ENCODE data around the gene FLYWCH2.

FLYWCH2 gene

DNA sequence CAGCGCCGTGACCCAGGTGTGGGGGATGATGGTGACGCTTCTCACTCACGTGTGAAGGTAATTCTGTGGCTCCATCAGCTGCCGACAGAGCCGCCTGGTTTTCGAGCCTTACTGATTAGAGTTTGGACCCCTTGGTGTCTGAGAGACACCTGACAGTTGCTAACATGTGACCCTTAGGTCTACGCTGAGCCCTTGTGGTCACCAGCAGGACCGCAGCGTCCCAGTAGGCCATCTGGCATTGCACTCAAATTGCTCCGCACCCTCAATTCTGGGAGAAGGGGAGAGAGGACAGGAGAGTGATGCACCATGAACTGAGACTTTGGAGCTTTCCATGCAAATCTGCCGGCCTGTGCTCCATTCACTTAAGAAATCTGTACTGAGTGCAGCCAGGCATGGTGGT is 31.2 kb downstream of the FLYWCH2 start:
- Histone ChIP-seq H3K9ac (ENCODE audit: low read depth, low read length, poor library complexity) (no peak overlapping the region), H3K4me2 (ENCODE audit: insufficient read depth, low read length, poor library complexity, severe bottlenecking) (no peak overlapping the region), H2BK5ac (ENCODE audit: low read length) (no peak overlapping the region), H2BK15ac (ENCODE audit: low read length) (no peak overlapping the region), H4K91ac (ENCODE audit: low read depth, low read length, poor library complexity) (no peak overlapping the region), H2BK120ac (ENCODE audit: low read depth, low read length) (no peak overlapping the region), H2AK5ac (ENCODE audit: low read depth, low read length) (no peak overlapping the region), H3K4me1 (ENCODE audit: control insufficient read depth in 2 of 2, insufficient read depth in 1 of 2, low read depth in 1 of 2, low read length in 2 of 2) (peaks cover 5 to 7% of the 10 kb centered on the region in 2 donors), H3K79me1 (ENCODE audit: low read depth, low read length) (peaks cover 2% of the 10 kb centered on the region), H3K4me3 (ENCODE audit: low read length in 2 of 2) (peak overlapping the region in 1 of 2 donors; percentile 4), H3K27me3 (ENCODE audit: control insufficient read depth in 3 of 3, insufficient read depth in 3 of 3, low read depth in 1 of 3, low read length in 3 of 3) (peaks cover 0 to 14% (median 2%) of the 10 kb centered on the region in 3 experiments), H3K23ac (ENCODE audit: low read depth, low read length, poor library complexity) (no peak overlapping the region), H3K27ac (replicated peaks; ENCODE audit: low read length) (no peak overlapping the region), H2AFZ (ENCODE audit: low read length) (no peak overlapping the region), H3K14ac (ENCODE audit: low read length) (no peak overlapping the region), H3K4ac (ENCODE audit: low read length) (no peak overlapping the region), H4K8ac (ENCODE audit: low read depth, low read length) (no peak overlapping the region), H3K9me3 (replicated peaks in 1 of 2; ENCODE audit: control insufficient read depth in 2 of 2, insufficient read depth in 1 of 2, low read depth in 1 of 2, low read length in 2 of 2) (peaks cover 0 to 2% of the 10 kb centered on the region in 2 donors), H2BK12ac (ENCODE audit: low read length) (no peak overlapping the region), H3K18ac (ENCODE audit: low read length) (no peak overlapping the region), H3K36me3 (replicated peaks in 1 of 2; ENCODE audit: control insufficient read depth in 2 of 2, insufficient read depth in 2 of 2, low read length in 2 of 2) (peaks cover 0 to 25% of the 10 kb centered on the region in 2 donors)
- DNase-seq (ENCODE audit: low spot score), result no peak
- no CpG with 5 or more reads among the region's 12 CpGs for WGBS, 2 donors (ENCODE audit: extremely low coverage in 2 of 2, insufficient read length in 2 of 2, insufficient replicate concordance in 1 of 2)

GRCh38 chr16:2915196-2915929 is 32.3 kb downstream of the FLYWCH2 start:
- Histone ChIP-seq H3K9ac (ENCODE audit: low read depth, low read length, poor library complexity) (no peak overlapping the region), H2AFZ (ENCODE audit: low read length) (no peak overlapping the region), H3K23ac (ENCODE audit: low read depth, low read length, poor library complexity) (no peak overlapping the region), H2BK120ac (ENCODE audit: low read depth, low read length) (no peak overlapping the region), H3K36me3 (replicated peaks in 1 of 2; ENCODE audit: control insufficient read depth in 2 of 2, insufficient read depth in 2 of 2, low read length in 2 of 2) (peaks cover 0 to 28% of the 10 kb centered on the region in 2 donors), H3K27me3 (ENCODE audit: control insufficient read depth in 3 of 3, insufficient read depth in 3 of 3, low read depth in 1 of 3, low read length in 3 of 3) (peaks cover 0 to 14% (median 2%) of the 10 kb centered on the region in 3 experiments), H2AK5ac (ENCODE audit: low read depth, low read length) (no peak overlapping the region), H4K91ac (ENCODE audit: low read depth, low read length, poor library complexity) (no peak overlapping the region), H3K4me3 (ENCODE audit: low read length in 2 of 2) (no peak overlapping the region), H2BK15ac (ENCODE audit: low read length) (no peak overlapping the region), H3K9me3 (replicated peaks in 1 of 2; ENCODE audit: control insufficient read depth in 2 of 2, insufficient read depth in 1 of 2, low read depth in 1 of 2, low read length in 2 of 2) (peaks cover 0 to 2% of the 10 kb centered on the region in 2 donors), H4K8ac (ENCODE audit: low read depth, low read length) (no peak overlapping the region), H3K4ac (ENCODE audit: low read length) (no peak overlapping the region), H3K27ac (replicated peaks; ENCODE audit: low read length) (no peak overlapping the region), H2BK12ac (ENCODE audit: low read length) (no peak overlapping the region), H3K79me1 (ENCODE audit: low read depth, low read length) (peaks cover 2% of the 10 kb centered on the region), H3K14ac (ENCODE audit: low read length) (no peak overlapping the region), H2BK5ac (ENCODE audit: low read length) (no peak overlapping the region), H3K18ac (ENCODE audit: low read length) (no peak overlapping the region), H3K4me1 (ENCODE audit: control insufficient read depth in 2 of 2, insufficient read depth in 1 of 2, low read depth in 1 of 2, low read length in 2 of 2) (peaks cover 5 to 7% of the 10 kb centered on the region in 2 donors), H3K4me2 (ENCODE audit: insufficient read depth, low read length, poor library complexity, severe bottlenecking) (no peak overlapping the region)
- DNase-seq (ENCODE audit: low spot score), result no peak
- WGBS, 2 donors (ENCODE audit: extremely low coverage in 2 of 2, insufficient read length in 2 of 2, insufficient replicate concordance in 1 of 2), result no CpG with 5 or more reads among the region's 13 CpGs

- H4K8ac ChIP-seq (ENCODE audit: low read depth, low read length), result no peak overlapping the region
- H3K4me3 ChIP-seq (ENCODE audit: low read length in 2 of 2), result no peak overlapping the region
- peaks cover 0 to 28% of the 10 kb centered on the region in 2 donors for H3K36me3 ChIP-seq (replicated peaks in 1 of 2; ENCODE audit: control insufficient read depth in 2 of 2, insufficient read depth in 2 of 2, low read length in 2 of 2)
- no CpG with 5 or more reads among the region's 13 CpGs for WGBS, 2 donors (ENCODE audit: extremely low coverage in 2 of 2, insufficient read length in 2 of 2, insufficient replicate concordance in 1 of 2)
- no peaks in the 10 kb centered on the region for H3K79me1 ChIP-seq (ENCODE audit: low read depth, low read length)
- H3K27ac ChIP-seq (replicated peaks; ENCODE audit: low read length), result no peak overlapping the region
- no peak overlapping the region for H3K4me2 ChIP-seq (ENCODE audit: insufficient read depth, low read length, poor library complexity, severe bottlenecking)
- no peak overlapping the region for H3K9ac ChIP-seq (ENCODE audit: low read depth, low read length, poor library complexity)
- no peak overlapping the region for H2BK12ac ChIP-seq (ENCODE audit: low read length)
- H2BK120ac ChIP-seq (ENCODE audit: low read depth, low read length), result no peak overlapping the region
- DNase-seq (ENCODE audit: low spot score), result peak; percentile 76
- no peak overlapping the region for H2BK15ac ChIP-seq (ENCODE audit: low read length)
- H2AK5ac ChIP-seq (ENCODE audit: low read depth, low read length), result no peak overlapping the region
- H3K4ac ChIP-seq (ENCODE audit: low read length), result no peak overlapping the region
- H2AFZ ChIP-seq (ENCODE audit: low read length), result no peak overlapping the region
- H3K4me1 ChIP-seq (ENCODE audit: control insufficient read depth in 2 of 2, insufficient read depth in 1 of 2, low read depth in 1 of 2, low read length in 2 of 2), result no peaks in the 10 kb centered on the region
- no peaks in the 10 kb centered on the region for H3K27me3 ChIP-seq (ENCODE audit: control insufficient read depth in 3 of 3, insufficient read depth in 3 of 3, low read depth in 1 of 3, low read length in 3 of 3)
- no peaks in the 10 kb centered on the region for H3K9me3 ChIP-seq (replicated peaks in 1 of 2; ENCODE audit: control insufficient read depth in 2 of 2, insufficient read depth in 1 of 2, low read depth in 1 of 2, low read length in 2 of 2)
- H3K23ac ChIP-seq (ENCODE audit: low read depth, low read length, poor library complexity), result no peak overlapping the region
- H4K91ac ChIP-seq (ENCODE audit: low read depth, low read length, poor library complexity), result no peak overlapping the region
- H3K14ac ChIP-seq (ENCODE audit: low read length), result no peak overlapping the region
- no peak overlapping the region for H2BK5ac ChIP-seq (ENCODE audit: low read length)
- no peak overlapping the region for H3K18ac ChIP-seq (ENCODE audit: low read length)
These were observed 36.7 kb downstream of the FLYWCH2 start for GRCh38 chr16:2919511-2920255.

DNA sequence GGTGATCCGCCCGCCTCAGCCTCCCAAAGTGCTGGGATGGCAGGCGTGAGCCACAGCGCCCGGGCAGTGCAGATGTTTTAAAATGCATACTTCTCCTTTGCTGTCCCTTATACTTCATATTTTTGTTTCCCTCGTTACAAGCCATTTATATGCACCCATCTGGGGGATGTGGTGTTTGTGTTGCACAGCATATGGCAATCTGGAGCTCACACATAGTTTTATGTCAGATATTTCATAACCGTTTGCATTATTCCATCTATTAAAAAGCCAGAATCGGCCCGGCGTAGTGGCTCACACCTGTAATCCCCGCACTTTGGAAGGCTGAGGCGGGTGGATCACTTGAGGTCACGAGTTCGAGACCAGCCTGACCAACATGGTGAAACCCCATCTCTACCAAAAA is 40.5 kb downstream of the FLYWCH2 start:
- no peak overlapping the region for H2BK120ac ChIP-seq (ENCODE audit: low read depth, low read length)
- DNase-seq (ENCODE audit: low spot score), result no peak
- H4K91ac ChIP-seq (ENCODE audit: low read depth, low read length, poor library complexity), result no peak overlapping the region
- no peak overlapping the region for H2BK12ac ChIP-seq (ENCODE audit: low read length)
- no peak overlapping the region for H3K23ac ChIP-seq (ENCODE audit: low read depth, low read length, poor library complexity)
- peaks cover 5% of the 10 kb centered on the region for H3K79me1 ChIP-seq (ENCODE audit: low read depth, low read length)
- no peak overlapping the region for H2AK5ac ChIP-seq (ENCODE audit: low read depth, low read length)
- H3K4ac ChIP-seq (ENCODE audit: low read length), result no peak overlapping the region
- no peak overlapping the region for H3K4me3 ChIP-seq (ENCODE audit: low read length in 2 of 2)
- no peak overlapping the region for H3K18ac ChIP-seq (ENCODE audit: low read length)
- H3K36me3 ChIP-seq (replicated peaks in 1 of 2; ENCODE audit: control insufficient read depth in 2 of 2, insufficient read depth in 2 of 2, low read length in 2 of 2), result peaks cover 0 to 16% of the 10 kb centered on the region in 2 donors
- H3K4me2 ChIP-seq (ENCODE audit: insufficient read depth, low read length, poor library complexity, severe bottlenecking), result no peak overlapping the region
- H3K9ac ChIP-seq (ENCODE audit: low read depth, low read length, poor library complexity), result no peak overlapping the region
- H3K14ac ChIP-seq (ENCODE audit: low read length), result no peak overlapping the region
- no peak overlapping the region for H4K8ac ChIP-seq (ENCODE audit: low read depth, low read length)
- no peaks in the 10 kb centered on the region for H3K27me3 ChIP-seq (ENCODE audit: control insufficient read depth in 3 of 3, insufficient read depth in 3 of 3, low read depth in 1 of 3, low read length in 3 of 3)
- H2BK15ac ChIP-seq (ENCODE audit: low read length), result no peak overlapping the region
- H3K27ac ChIP-seq (replicated peaks; ENCODE audit: low read length), result no peak overlapping the region
- no CpG with 5 or more reads among the region's 14 CpGs for WGBS, 2 donors (ENCODE audit: extremely low coverage in 2 of 2, insufficient read length in 2 of 2, insufficient replicate concordance in 1 of 2)
- no peak overlapping the region for H2BK5ac ChIP-seq (ENCODE audit: low read length)
- H2AFZ ChIP-seq (ENCODE audit: low read length), result no peak overlapping the region
- H3K4me1 ChIP-seq (ENCODE audit: control insufficient read depth in 2 of 2, insufficient read depth in 1 of 2, low read depth in 1 of 2, low read length in 2 of 2), result peaks cover 0 to 14% of the 10 kb centered on the region in 2 donors
- H3K9me3 ChIP-seq (replicated peaks in 1 of 2; ENCODE audit: control insufficient read depth in 2 of 2, insufficient read depth in 1 of 2, low read depth in 1 of 2, low read length in 2 of 2), result no peaks in the 10 kb centered on the region
